Loucy (cell line): Measurements from ENCODE around the gene FAM117A.

Source experiments
- EZH2phosphoT487 ChIP-seq: fragments of 200-600 bp; IDR thresholded peaks from 2 replicates; pipeline ENCODE4 v1.6.1; 2018; ENCODE audit warnings: antibody characterized with exemption, mild to moderate bottlenecking, moderate library complexity, borderline replicate concordance
- TF ChIP-seq, protein P1 (sequence below): fragments of 200-600 bp; sonication (generic); conservative IDR thresholded peaks from 2 replicates; pipeline ENCODE4 v1.5.1; 2014; ENCODE audit warnings: mild to moderate bottlenecking, antibody characterized with exemption, low read length

GRCh38 chr17:49741009-49741691, 22.8 kb downstream of the FAM117A start:
- TF ChIP-seq, protein P1, sequence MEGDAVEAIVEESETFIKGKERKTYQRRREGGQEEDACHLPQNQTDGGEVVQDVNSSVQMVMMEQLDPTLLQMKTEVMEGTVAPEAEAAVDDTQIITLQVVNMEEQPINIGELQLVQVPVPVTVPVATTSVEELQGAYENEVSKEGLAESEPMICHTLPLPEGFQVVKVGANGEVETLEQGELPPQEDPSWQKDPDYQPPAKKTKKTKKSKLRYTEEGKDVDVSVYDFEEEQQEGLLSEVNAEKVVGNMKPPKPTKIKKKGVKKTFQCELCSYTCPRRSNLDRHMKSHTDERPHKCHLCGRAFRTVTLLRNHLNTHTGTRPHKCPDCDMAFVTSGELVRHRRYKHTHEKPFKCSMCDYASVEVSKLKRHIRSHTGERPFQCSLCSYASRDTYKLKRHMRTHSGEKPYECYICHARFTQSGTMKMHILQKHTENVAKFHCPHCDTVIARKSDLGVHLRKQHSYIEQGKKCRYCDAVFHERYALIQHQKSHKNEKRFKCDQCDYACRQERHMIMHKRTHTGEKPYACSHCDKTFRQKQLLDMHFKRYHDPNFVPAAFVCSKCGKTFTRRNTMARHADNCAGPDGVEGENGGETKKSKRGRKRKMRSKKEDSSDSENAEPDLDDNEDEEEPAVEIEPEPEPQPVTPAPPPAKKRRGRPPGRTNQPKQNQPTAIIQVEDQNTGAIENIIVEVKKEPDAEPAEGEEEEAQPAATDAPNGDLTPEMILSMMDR = no peak
- TF ChIP-seq EZH2phosphoT487 = no peak
